Measurements from ENCODE around the gene PCIF1.

GRCh38 chr20:45935416-45936046 lies 1.0 kb downstream of the PCIF1 start:
- no peak for TF ChIP-seq EP300 (IDR thresholded peaks at IDR 0.05)
- TF ChIP-seq, protein P1, sequence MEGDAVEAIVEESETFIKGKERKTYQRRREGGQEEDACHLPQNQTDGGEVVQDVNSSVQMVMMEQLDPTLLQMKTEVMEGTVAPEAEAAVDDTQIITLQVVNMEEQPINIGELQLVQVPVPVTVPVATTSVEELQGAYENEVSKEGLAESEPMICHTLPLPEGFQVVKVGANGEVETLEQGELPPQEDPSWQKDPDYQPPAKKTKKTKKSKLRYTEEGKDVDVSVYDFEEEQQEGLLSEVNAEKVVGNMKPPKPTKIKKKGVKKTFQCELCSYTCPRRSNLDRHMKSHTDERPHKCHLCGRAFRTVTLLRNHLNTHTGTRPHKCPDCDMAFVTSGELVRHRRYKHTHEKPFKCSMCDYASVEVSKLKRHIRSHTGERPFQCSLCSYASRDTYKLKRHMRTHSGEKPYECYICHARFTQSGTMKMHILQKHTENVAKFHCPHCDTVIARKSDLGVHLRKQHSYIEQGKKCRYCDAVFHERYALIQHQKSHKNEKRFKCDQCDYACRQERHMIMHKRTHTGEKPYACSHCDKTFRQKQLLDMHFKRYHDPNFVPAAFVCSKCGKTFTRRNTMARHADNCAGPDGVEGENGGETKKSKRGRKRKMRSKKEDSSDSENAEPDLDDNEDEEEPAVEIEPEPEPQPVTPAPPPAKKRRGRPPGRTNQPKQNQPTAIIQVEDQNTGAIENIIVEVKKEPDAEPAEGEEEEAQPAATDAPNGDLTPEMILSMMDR (IDR thresholded peaks at IDR 0.05): no peak
